WTC11 (cell line): Measurements from ENCODE around the gene SELENOP. TPM values are rescaled to one million over a fixed set of nuclear protein-coding genes. Genes with fewer than 3 reads are reported as not detected.

Experiments used
- ATAC-seq: fragments of 200-7000 bp; cut with Tn5 transposase; 2 replicates; pipeline ENCODE4 v1.10.0; 2021; ENCODE audit warnings: mild to moderate bottlenecking, moderate library complexity
- CTCF ChIA-PET: fragments of 300-600 bp; sonication (Branson Sonifier 250); formaldehyde crosslinking; loops from one replicate; lab custom pipeline; 2021; ENCODE audit warnings: antibody characterized with exemption; lab: Charles Lee
- POLR2A ChIA-PET: fragments of 350-600 bp; sonication (Branson Sonifier 250); formaldehyde crosslinking; loops from one replicate; lab custom pipeline; 2021; ENCODE audit warnings: antibody characterized with exemption; lab: Charles Lee
- DNase-seq: peaks from one replicate; pipeline ENCODE4 v3.0.0; 2021; ENCODE audit warnings: low spot score
- H3K27ac Mint-ChIP-seq: 2 replicates; pipeline ENCODE4 v1.8.0; 2021; ENCODE audit warnings: mixed read lengths
- H3K27me3 Mint-ChIP-seq: 2 replicates; pipeline ENCODE4 v1.8.0; 2021; ENCODE audit warnings: low read depth, mild to moderate bottlenecking, moderate library complexity, mixed read lengths
- H3K36me3 Mint-ChIP-seq: 2 replicates; pipeline ENCODE4 v1.8.0; 2021; ENCODE audit warnings: mixed read lengths
- H3K4me1 Mint-ChIP-seq: 2 replicates; pipeline ENCODE4 v1.8.0; 2022; ENCODE audit warnings: mixed read lengths
- H3K4me3 Mint-ChIP-seq: 2 replicates; pipeline ENCODE4 v1.8.0; 2021; ENCODE audit warnings: mild to moderate bottlenecking, moderate library complexity, mixed read lengths
- H3K9me3 Mint-ChIP-seq: 2 replicates; pipeline ENCODE4 v1.8.0; 2021; ENCODE audit warnings: mixed read lengths
- CBFB ChIP-seq: sonication (generic); formaldehyde crosslinking; IDR thresholded peaks from 2 replicates; pipeline ENCODE4 v1.8.1; 2022; ENCODE audit warnings: mild to moderate bottlenecking, low read depth, missing genetic modification reagents
- EMX1 ChIP-seq: fragments of 250-450 bp; sonication (Bioruptor Pico); IDR thresholded peaks from 2 replicates; pipeline ENCODE4 v1.8.0; 2021; ENCODE audit warnings: mild to moderate bottlenecking
- ERG ChIP-seq: fragments of 250-450 bp; sonication (Bioruptor Pico); IDR thresholded peaks from 2 replicates; pipeline ENCODE4 v1.8.0; 2021; ENCODE audit warnings: mild to moderate bottlenecking
- FOXP1 ChIP-seq: sonication (generic); formaldehyde crosslinking; IDR thresholded peaks from 2 replicates; pipeline ENCODE4 v1.8.0; 2022; ENCODE audit warnings: missing genetic modification reagents, mild to moderate bottlenecking, moderate library complexity, borderline replicate concordance
- JUN ChIP-seq: sonication (generic); formaldehyde crosslinking; IDR thresholded peaks from 2 replicates; pipeline ENCODE4 v1.8.0; 2023; ENCODE audit warnings: mild to moderate bottlenecking, missing genetic modification reagents
- MXD4 ChIP-seq: fragments of 250-450 bp; sonication (Bioruptor Pico); IDR thresholded peaks from 2 replicates; pipeline ENCODE4 v1.8.0; 2021; ENCODE audit warnings: mild to moderate bottlenecking, moderate library complexity, borderline replicate concordance
- RORB ChIP-seq: fragments of 250-450 bp; sonication (Bioruptor Pico); IDR thresholded peaks from 2 replicates; pipeline ENCODE4 v1.9.0; 2021; ENCODE audit warnings: mild to moderate bottlenecking
- SOX15 ChIP-seq: fragments of 250-450 bp; sonication (Bioruptor Pico); IDR thresholded peaks from 2 replicates; pipeline ENCODE4 v1.9.0; 2021; ENCODE audit warnings: mild to moderate bottlenecking
- TP53 ChIP-seq: sonication (generic); formaldehyde crosslinking; IDR thresholded peaks from 2 replicates; pipeline ENCODE4 v1.8.1; 2023; ENCODE audit warnings: mild to moderate bottlenecking, missing genetic modification reagents
- total RNA-seq: library from RNA; stranded (reverse); gene quantifications from 3 replicates; pipeline ENCODE4 v1.2.3, GENCODE V29; 2021
- TF ChIP-seq, protein P1 (sequence below): sonication (generic); formaldehyde crosslinking; IDR thresholded peaks from 2 replicates; pipeline ENCODE4 v1.8.1; 2023; ENCODE audit warnings: mild to moderate bottlenecking, missing genetic modification reagents, moderate library complexity
- TF ChIP-seq, protein P2 (sequence below): fragments of 250-450 bp; sonication (Bioruptor Pico); IDR thresholded peaks from 2 replicates; pipeline ENCODE4 v1.9.0; 2021; ENCODE audit warnings: mild to moderate bottlenecking, borderline replicate concordance
- TF ChIP-seq, protein P3 (sequence below): sonication (generic); formaldehyde crosslinking; conservative IDR thresholded peaks from 2 replicates; pipeline ENCODE4 v1.8.1; 2022; ENCODE audit warnings: mild to moderate bottlenecking, missing genetic modification reagents
- TF ChIP-seq, protein P4 (sequence below): sonication (generic); formaldehyde crosslinking; IDR thresholded peaks from 2 replicates; pipeline ENCODE4 v1.8.1; 2023; ENCODE audit warnings: mild to moderate bottlenecking, moderate library complexity, missing genetic modification reagents

SELENOP gene
- total RNA-seq, 1 experiment from 2014 or later: 13.2 TPM

- peaks cover 8% of the 10 kb centered on the region for H3K36me3 Mint-ChIP-seq
- CTCF ChIA-PET: no interaction called here
- TF ChIP-seq EMX1 (CRISPR knock-in tag) (no peak), TP53 (CRISPR knock-in tag) (no peak), ERG (CRISPR knock-in tag) (no peak), FOXP1 (CRISPR knock-in tag) (no peak)
- no peak overlapping the region for H3K4me3 Mint-ChIP-seq
- ATAC-seq (no peak), DNase-seq (no peak)
- no peaks in the 10 kb centered on the region for H3K4me1 Mint-ChIP-seq
- no peak overlapping the region for H3K27ac Mint-ChIP-seq
- no peaks in the 10 kb centered on the region for H3K27me3 Mint-ChIP-seq
- no peaks in the 10 kb centered on the region for H3K9me3 Mint-ChIP-seq
- POLR2A ChIA-PET: no interaction called here
Measured at GRCh38 chr5:42804717-42805339, 6.9 kb downstream of the SELENOP start.

DNA sequence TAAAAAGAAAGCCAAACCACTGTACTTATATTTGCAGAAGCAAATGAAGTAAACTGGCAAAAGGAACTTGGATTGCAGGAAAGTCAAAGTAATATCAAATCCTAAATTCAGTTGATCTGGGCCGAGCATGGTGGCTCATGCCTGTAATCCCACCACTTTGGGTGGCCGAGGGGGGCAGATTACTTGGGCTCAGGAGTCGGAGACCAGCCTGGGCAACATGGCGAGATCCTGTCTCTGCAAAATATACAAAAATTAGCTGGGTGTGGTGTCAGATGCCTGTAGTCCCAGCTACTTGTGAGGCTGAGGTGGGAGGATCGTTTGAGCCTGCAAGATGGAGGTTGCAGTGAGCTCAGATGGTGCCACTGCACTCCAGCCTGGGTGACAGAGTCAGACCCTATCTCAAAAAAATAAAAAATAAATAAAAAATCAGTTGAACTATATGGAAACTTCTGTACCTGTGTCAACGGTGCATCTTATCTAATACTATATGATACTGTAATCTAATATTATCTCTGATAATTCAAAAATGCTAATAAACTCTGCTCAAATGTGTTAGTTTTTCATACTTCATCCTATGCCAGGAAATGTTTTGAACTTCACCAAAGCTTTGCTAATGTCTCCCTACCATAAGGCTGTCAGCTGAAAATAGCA is 10.1 kb downstream of the SELENOP start:
- CTCF ChIA-PET: interaction anchor here (1.2 kb wide), 1 partner anchor 88 kb away, joined by 4 read pairs; no protein-coding TSS in a partner anchor

More for the DNA sequence above, 10.1 kb downstream of the SELENOP start:
- no peaks in the 10 kb centered on the region for H3K27me3 Mint-ChIP-seq
- DNase-seq: no peak
- TF ChIP-seq MXD4 (CRISPR knock-in tag): no peak
- TF ChIP-seq, protein P1, sequence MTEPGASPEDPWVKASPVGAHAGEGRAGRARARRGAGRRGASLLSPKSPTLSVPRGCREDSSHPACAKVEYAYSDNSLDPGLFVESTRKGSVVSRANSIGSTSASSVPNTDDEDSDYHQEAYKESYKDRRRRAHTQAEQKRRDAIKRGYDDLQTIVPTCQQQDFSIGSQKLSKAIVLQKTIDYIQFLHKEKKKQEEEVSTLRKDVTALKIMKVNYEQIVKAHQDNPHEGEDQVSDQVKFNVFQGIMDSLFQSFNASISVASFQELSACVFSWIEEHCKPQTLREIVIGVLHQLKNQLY (CRISPR knock-in tag): no peak
- TF ChIP-seq, protein P2, sequence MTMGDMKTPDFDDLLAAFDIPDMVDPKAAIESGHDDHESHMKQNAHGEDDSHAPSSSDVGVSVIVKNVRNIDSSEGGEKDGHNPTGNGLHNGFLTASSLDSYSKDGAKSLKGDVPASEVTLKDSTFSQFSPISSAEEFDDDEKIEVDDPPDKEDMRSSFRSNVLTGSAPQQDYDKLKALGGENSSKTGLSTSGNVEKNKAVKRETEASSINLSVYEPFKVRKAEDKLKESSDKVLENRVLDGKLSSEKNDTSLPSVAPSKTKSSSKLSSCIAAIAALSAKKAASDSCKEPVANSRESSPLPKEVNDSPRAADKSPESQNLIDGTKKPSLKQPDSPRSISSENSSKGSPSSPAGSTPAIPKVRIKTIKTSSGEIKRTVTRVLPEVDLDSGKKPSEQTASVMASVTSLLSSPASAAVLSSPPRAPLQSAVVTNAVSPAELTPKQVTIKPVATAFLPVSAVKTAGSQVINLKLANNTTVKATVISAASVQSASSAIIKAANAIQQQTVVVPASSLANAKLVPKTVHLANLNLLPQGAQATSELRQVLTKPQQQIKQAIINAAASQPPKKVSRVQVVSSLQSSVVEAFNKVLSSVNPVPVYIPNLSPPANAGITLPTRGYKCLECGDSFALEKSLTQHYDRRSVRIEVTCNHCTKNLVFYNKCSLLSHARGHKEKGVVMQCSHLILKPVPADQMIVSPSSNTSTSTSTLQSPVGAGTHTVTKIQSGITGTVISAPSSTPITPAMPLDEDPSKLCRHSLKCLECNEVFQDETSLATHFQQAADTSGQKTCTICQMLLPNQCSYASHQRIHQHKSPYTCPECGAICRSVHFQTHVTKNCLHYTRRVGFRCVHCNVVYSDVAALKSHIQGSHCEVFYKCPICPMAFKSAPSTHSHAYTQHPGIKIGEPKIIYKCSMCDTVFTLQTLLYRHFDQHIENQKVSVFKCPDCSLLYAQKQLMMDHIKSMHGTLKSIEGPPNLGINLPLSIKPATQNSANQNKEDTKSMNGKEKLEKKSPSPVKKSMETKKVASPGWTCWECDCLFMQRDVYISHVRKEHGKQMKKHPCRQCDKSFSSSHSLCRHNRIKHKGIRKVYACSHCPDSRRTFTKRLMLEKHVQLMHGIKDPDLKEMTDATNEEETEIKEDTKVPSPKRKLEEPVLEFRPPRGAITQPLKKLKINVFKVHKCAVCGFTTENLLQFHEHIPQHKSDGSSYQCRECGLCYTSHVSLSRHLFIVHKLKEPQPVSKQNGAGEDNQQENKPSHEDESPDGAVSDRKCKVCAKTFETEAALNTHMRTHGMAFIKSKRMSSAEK (CRISPR knock-in tag): no peak
- no peak for TF ChIP-seq CBFB (CRISPR knock-in tag)
- TF ChIP-seq, protein P3, sequence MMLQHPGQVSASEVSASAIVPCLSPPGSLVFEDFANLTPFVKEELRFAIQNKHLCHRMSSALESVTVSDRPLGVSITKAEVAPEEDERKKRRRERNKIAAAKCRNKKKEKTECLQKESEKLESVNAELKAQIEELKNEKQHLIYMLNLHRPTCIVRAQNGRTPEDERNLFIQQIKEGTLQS (CRISPR knock-in tag): no peak
- TF ChIP-seq, protein P4, sequence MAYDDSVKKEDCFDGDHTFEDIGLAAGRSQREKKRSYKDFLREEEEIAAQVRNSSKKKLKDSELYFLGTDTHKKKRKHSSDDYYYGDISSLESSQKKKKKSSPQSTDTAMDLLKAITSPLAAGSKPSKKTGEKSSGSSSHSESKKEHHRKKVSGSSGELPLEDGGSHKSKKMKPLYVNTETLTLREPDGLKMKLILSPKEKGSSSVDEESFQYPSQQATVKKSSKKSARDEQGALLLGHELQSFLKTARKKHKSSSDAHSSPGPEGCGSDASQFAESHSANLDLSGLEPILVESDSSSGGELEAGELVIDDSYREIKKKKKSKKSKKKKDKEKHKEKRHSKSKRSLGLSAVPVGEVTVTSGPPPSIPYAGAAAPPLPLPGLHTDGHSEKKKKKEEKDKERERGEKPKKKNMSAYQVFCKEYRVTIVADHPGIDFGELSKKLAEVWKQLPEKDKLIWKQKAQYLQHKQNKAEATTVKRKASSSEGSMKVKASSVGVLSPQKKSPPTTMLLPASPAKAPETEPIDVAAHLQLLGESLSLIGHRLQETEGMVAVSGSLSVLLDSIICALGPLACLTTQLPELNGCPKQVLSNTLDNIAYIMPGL (CRISPR knock-in tag): no peak
- TF ChIP-seq RORB (CRISPR knock-in tag): no peak
- TF ChIP-seq SOX15 (CRISPR knock-in tag): no peak
- TF ChIP-seq JUN (CRISPR knock-in tag): no peak
- H3K36me3 Mint-ChIP-seq: peaks cover 20% of the 10 kb centered on the region
- H3K4me1 Mint-ChIP-seq: no peaks in the 10 kb centered on the region
- no peaks in the 10 kb centered on the region for H3K9me3 Mint-ChIP-seq
- no peak overlapping the region for H3K27ac Mint-ChIP-seq
- POLR2A ChIA-PET: no interaction called here
- no peak overlapping the region for H3K4me3 Mint-ChIP-seq
- ATAC-seq: no peak
